Small intestine (tissue), 16 donors: Measurements from ENCODE around the gene SLC22A6. TPM values are rescaled to one million over a fixed set of nuclear protein-coding genes. Genes with fewer than 3 reads are reported as not detected.

ENCODE experiments used
- DNase-seq, 2 donors: peaks; one replicate each; pipeline versions ENCODE4 v3.0.0 to v3.0.0-alpha.2; 2013
- FAIRE-seq: peaks from 2 replicates; lab custom pipeline; 2012; peaks lifted over from hg19 to GRCh38; lab: Jason Lieb, UNC
- H3K27ac ChIP-seq, 3 donors: one replicate each; pipeline ENCODE4 v1.5.1; 2013; ENCODE audit warnings: low read length in 2 of 3, mild to moderate bottlenecking in 2 of 3, control low read depth in 1 of 3, inconsistent platforms in 1 of 3, low read depth in 1 of 3, moderate library complexity in 1 of 3
- H3K27me3 ChIP-seq, 3 donors: one replicate each; pipeline ENCODE4 v1.6.1; 2013; ENCODE audit warnings: low read length in 3 of 3, inconsistent platforms in 1 of 3; ENCODE audit not compliant: control insufficient read depth in 3 of 3, insufficient read depth in 3 of 3
- H3K36me3 ChIP-seq, 3 donors: one replicate each; pipeline ENCODE4 v1.6.1; 2013; ENCODE audit warnings: low read length in 3 of 3, inconsistent platforms in 1 of 3, low read depth in 1 of 3, mild to moderate bottlenecking in 1 of 3, moderate library complexity in 1 of 3; ENCODE audit not compliant: control insufficient read depth in 3 of 3, insufficient read depth in 2 of 3
- H3K4me1 ChIP-seq, 3 donors: one replicate each; pipeline ENCODE4 v1.6.1; 2013; ENCODE audit warnings: low read length in 2 of 3, inconsistent platforms in 1 of 3, low read depth in 1 of 3, mild to moderate bottlenecking in 1 of 3, moderate library complexity in 1 of 3; ENCODE audit not compliant: control insufficient read depth in 3 of 3, insufficient read depth in 2 of 3
- H3K4me3 ChIP-seq, 3 donors: one replicate each; pipeline ENCODE4 v1.5.1; 2013; ENCODE audit warnings: low read length in 3 of 3, control low read depth in 1 of 3, inconsistent platforms in 1 of 3, low read depth in 1 of 3, mild to moderate bottlenecking in 1 of 3, moderate library complexity in 1 of 3
- H3K9me3 ChIP-seq, 2 donors: one replicate each; pipeline ENCODE4 v1.6.1; 2013; ENCODE audit warnings: low read depth in 1 of 2, low read length in 1 of 2; ENCODE audit not compliant: control insufficient read depth in 2 of 2, insufficient read depth in 1 of 2
- WGBS, 3 donors: extraction: QIAGEN DNeasy Blood & Tissue Kit; methylation state at CpG; one replicate each; pipeline ENCODE4 v1.1.7; 2013; 5-methylcytosine and 5-hydroxymethylcytosine counted together
- long read RNA-seq, 10 donors: transcript quantifications; one replicate each; lab custom pipeline, GENCODE V29; 2026
- polyA plus RNA-seq, 4 donors: library from polyadenylated mRNA; stranded (reverse) in 3 of 4; unstranded in 1 of 4; fragments of 200-250 nt in 3 of 4; fragments of 120-200 nt in 1 of 4; gene quantifications; one replicate each; pipeline versions ENCODE4 v1.2.1 to v1.2.3, GENCODE V29; 2013
- donor health status: healthy with polysubstance abuse.
- donor health status: control.
- donor health status: control.
- donor health status: Bipolar disorder and iron deficiency.
- donor health status: healthy.

The SLC22A6 gene, protein sequence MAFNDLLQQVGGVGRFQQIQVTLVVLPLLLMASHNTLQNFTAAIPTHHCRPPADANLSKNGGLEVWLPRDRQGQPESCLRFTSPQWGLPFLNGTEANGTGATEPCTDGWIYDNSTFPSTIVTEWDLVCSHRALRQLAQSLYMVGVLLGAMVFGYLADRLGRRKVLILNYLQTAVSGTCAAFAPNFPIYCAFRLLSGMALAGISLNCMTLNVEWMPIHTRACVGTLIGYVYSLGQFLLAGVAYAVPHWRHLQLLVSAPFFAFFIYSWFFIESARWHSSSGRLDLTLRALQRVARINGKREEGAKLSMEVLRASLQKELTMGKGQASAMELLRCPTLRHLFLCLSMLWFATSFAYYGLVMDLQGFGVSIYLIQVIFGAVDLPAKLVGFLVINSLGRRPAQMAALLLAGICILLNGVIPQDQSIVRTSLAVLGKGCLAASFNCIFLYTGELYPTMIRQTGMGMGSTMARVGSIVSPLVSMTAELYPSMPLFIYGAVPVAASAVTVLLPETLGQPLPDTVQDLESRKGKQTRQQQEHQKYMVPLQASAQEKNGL
- polyA plus RNA-seq: not detected
- long read RNA-seq, donor 1: 0 reads
- long read RNA-seq, donor 2: 0 reads
- long read RNA-seq, donor 3: 0 reads
- long read RNA-seq, donor 4: 0 reads
- long read RNA-seq, donor 5: 0 reads
- long read RNA-seq, donor 6: 0 reads
- long read RNA-seq, donor 7: 0 reads
- long read RNA-seq, donor 8: 0 reads
- long read RNA-seq, donor 9: 0 reads
- long read RNA-seq, donor 10: 0 reads

GRCh38 chr11:62984451-62984991 lies at the start of gene SLC22A6:
SLC22A6 (minus strand) TSS chr11:62984967; CDS start chr11:62984690, 277 bp downstream.
- Histone ChIP-seq H3K36me3 (no peaks in the 10 kb centered on the region), H3K27ac (no peak within 1 kb of the TSS), H3K27me3 (peaks cover 0 to 3% (median 0%) of the 10 kb centered on the region in 3 donors), H3K4me1 (no peaks in the 10 kb centered on the region), H3K9me3 (no peaks in the 10 kb centered on the region), H3K4me3 (no peak within 1 kb of the TSS)
- DNase-seq (no peak), FAIRE-seq (no peak)
- WGBS, 3 donors: 69 to 73% (median 71%) methylated on average over 12 to 14 of the region's 14 CpGs

DNA sequence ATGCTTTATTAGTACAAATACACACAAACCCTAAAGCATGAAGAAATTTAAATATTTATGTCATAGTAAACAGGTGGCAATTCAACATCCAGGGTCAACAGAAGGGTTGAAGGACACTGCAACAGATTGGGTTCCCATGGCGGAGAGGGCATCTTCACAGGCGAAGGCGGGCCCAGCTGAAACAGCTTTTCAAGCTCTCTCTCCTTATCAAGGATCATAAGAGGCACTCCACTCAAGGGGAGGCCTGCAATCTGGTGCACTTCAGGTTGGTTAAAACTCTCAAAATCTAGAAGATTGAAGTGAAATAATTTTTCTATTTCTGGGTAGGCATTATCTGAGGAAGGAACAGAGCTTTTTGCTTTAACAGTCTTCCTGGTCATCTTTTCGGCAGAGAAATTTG lies 47.7 kb upstream of the SLC22A6 start:
- no peaks in the 10 kb centered on the region for H3K36me3 ChIP-seq
- FAIRE-seq: no peak

GRCh38 chr11:63023841-63024648 lies 39.3 kb upstream of the SLC22A6 start:
- H3K27ac ChIP-seq: no peak overlapping the region
- H3K27me3 ChIP-seq: no peaks in the 10 kb centered on the region
- DNase-seq (peak; percentile 71 to 84), FAIRE-seq (no peak)
- H3K4me1 ChIP-seq: no peaks in the 10 kb centered on the region
- H3K4me3 ChIP-seq: no peak overlapping the region
- no peaks in the 10 kb centered on the region for H3K36me3 ChIP-seq
- 15 to 18% (median 18%) methylated on average over 19 of the region's 19 CpGs for WGBS, 3 donors
- H3K9me3 ChIP-seq: peaks cover 0 to 16% of the 10 kb centered on the region in 2 donors

More for the DNA sequence above, 47.7 kb upstream of the SLC22A6 start:
- H3K4me1 ChIP-seq: no peaks in the 10 kb centered on the region
- H3K27ac ChIP-seq: no peak overlapping the region
- no peak overlapping the region for H3K4me3 ChIP-seq
- WGBS, 3 donors: 94 to 99% (median 96%) methylated on average over 4 of the region's 4 CpGs
- no peak for DNase-seq
- H3K27me3 ChIP-seq: no peaks in the 10 kb centered on the region
- H3K9me3 ChIP-seq: peaks cover 0 to 5% of the 10 kb centered on the region in 2 donors

- DNase-seq: no peak
- Histone ChIP-seq H3K27ac (no peak overlapping the region), H3K4me3 (no peak overlapping the region), H3K36me3 (no peaks in the 10 kb centered on the region), H3K4me1 (no peaks in the 10 kb centered on the region), H3K9me3 (peaks cover 0 to 16% of the 10 kb centered on the region in 2 donors), H3K27me3 (no peaks in the 10 kb centered on the region)
- FAIRE-seq: no peak
- WGBS, 3 donors: 82 to 86% (median 83%) methylated on average over 11 of the region's 11 CpGs
These were observed 38.6 kb upstream of the SLC22A6 start for GRCh38 chr11:63023222-63023814.

DNA sequence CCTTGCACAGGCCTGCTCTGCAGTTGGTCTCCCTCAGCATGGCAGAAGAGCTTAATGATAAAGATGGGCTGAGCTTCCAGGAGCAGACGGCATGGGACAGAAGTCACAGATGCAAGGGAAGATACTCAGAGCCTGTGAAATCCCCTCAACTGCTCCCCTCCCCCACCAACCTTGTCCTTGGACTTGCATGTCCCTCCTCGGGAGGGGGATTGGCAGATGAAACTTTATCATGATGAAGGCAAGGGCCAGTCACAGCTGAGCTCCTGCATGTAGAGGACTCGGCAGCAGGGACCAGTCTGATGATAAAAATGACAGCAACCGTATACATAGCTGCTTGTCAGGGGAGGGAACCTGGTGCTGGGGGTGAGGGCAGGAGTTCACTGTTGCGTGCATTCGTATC lies 37.7 kb upstream of the SLC22A6 start:
- 58 to 70% (median 67%) methylated on average over 6 of the region's 6 CpGs for WGBS, 3 donors
- no peak for DNase-seq
- FAIRE-seq: no peak
- H3K4me3 ChIP-seq: no peak overlapping the region
- no peaks in the 10 kb centered on the region for H3K27me3 ChIP-seq
- no peaks in the 10 kb centered on the region for H3K36me3 ChIP-seq
- peaks cover 0 to 14% of the 10 kb centered on the region in 2 donors for H3K9me3 ChIP-seq
- H3K27ac ChIP-seq: no peak overlapping the region
- no peaks in the 10 kb centered on the region for H3K4me1 ChIP-seq

DNA sequence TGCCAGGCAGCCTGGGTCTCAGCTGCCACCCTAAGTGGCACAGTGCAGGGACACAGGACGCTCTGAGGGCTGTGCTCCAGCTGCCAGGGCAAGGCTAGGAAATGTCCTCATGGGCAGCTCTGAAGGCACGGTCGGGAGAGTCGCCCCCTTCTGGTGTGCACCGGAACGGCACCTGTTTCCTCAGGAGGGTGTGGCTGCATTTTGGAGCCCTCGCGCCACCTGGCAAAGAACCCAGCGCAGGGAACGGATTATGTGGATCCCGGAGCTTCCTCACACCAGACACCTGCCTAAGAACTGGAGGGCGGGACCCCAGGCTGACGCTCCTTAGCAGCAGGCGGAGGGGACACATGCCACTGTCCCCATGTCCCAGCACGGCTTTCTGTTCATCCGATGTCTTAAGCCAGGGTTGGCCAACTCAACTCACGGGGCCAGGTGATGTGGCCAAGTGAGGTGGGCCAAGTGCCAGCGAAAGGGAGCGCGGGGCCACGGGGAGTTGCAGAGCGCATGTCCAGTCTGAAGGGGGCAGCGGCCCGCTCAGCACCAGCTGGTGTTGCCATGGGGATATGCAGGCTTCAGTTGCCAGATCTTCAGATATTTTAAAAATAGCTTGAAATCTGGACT lies 36.0 kb upstream of the SLC22A6 start:
- FAIRE-seq (no peak), DNase-seq (no peak)
- Histone ChIP-seq H3K4me1 (no peaks in the 10 kb centered on the region), H3K9me3 (peaks cover 0 to 9% of the 10 kb centered on the region in 2 donors), H3K4me3 (no peak overlapping the region), H3K36me3 (no peaks in the 10 kb centered on the region), H3K27ac (no peak overlapping the region), H3K27me3 (no peaks in the 10 kb centered on the region)
- WGBS, 3 donors: 47 to 52% (median 50%) methylated on average over 24 of the region's 24 CpGs

DNA sequence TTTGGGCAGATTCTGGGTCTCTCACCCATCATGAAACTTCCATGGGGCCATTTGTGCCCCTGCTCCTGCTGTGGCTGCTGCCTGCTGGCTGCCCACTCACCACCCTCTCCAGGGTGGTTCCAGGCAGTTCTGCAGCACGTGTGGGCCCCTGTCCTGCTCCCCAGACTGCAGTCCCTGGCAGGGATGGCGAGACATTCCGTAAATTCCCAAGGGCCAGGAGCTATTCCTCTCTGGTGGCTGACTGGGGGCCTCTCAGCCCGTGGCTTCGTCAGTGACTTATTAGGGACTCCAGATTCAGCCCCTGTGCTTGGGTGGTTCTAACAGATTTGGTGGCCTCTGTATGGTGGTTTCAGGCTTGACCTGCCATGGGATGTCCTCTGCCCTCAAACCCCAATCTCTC lies 34.7 kb upstream of the SLC22A6 start:
- Histone ChIP-seq H3K27me3 (no peaks in the 10 kb centered on the region), H3K36me3 (no peaks in the 10 kb centered on the region), H3K4me3 (no peak overlapping the region), H3K27ac (no peak overlapping the region), H3K4me1 (no peaks in the 10 kb centered on the region), H3K9me3 (no peaks in the 10 kb centered on the region)
- DNase-seq (no peak), FAIRE-seq (no peak)
- 76 to 84% (median 77%) methylated on average over 5 of the region's 5 CpGs for WGBS, 3 donors
